Smooth muscle cell (in vitro differentiated cells): Measurements from ENCODE around the gene COL27A1. TPM values are rescaled to one million over a fixed set of nuclear protein-coding genes. Genes with fewer than 3 reads are reported as not detected.

Experiments used
- DNase-seq: peaks from one replicate; lab custom pipeline; 2025; ENCODE audit not compliant: unreplicated experiment; lab: John Stamatoyannopoulos, UW
- H2AFZ ChIP-seq: fragments of 200-600 bp; sonication (generic); 2 replicates; pipeline ENCODE4 v1.6.0; 2016; ENCODE audit warnings: antibody characterized with exemption, low read depth, mild to moderate bottlenecking
- H3F3A ChIP-seq: fragments of 200-600 bp; sonication (generic); 2 replicates; pipeline ENCODE4 v1.6.0; 2017; ENCODE audit warnings: antibody characterized with exemption, low read depth
- H3K27ac ChIP-seq: fragments of 200-600 bp; sonication (generic); 2 replicates; pipeline ENCODE4 v1.5.1; 2016; ENCODE audit warnings: low read depth, mild to moderate bottlenecking
- H3K27me3 ChIP-seq: fragments of 200-600 bp; sonication (generic); 2 replicates; pipeline ENCODE4 v1.6.1; 2016; ENCODE audit warnings: low read depth, mild to moderate bottlenecking
- H3K36me3 ChIP-seq: fragments of 200-600 bp; sonication (generic); 2 replicates; pipeline ENCODE4 v1.5.1; 2016; ENCODE audit warnings: low read depth
- H3K4me1 ChIP-seq: fragments of 200-600 bp; sonication (generic); 2 replicates; pipeline ENCODE4 v1.5.1; 2016; ENCODE audit warnings: low read depth
- H3K4me2 ChIP-seq: fragments of 200-600 bp; sonication (generic); 2 replicates; pipeline ENCODE4 v1.6.0; 2016; ENCODE audit warnings: mild to moderate bottlenecking
- H3K4me3 ChIP-seq: fragments of 200-600 bp; sonication (generic); 2 replicates; pipeline ENCODE4 v1.5.1; 2016; ENCODE audit warnings: mild to moderate bottlenecking
- H3K79me2 ChIP-seq: fragments of 200-600 bp; sonication (generic); 2 replicates; pipeline ENCODE4 v1.6.0; 2016; ENCODE audit warnings: low read depth, mild to moderate bottlenecking
- H3K9ac ChIP-seq: fragments of 200-600 bp; sonication (generic); 2 replicates; pipeline ENCODE4 v1.6.0; 2016; ENCODE audit warnings: low read depth
- H3K9me3 ChIP-seq: fragments of 200-600 bp; sonication (generic); replicated peaks from 2 replicates; pipeline ENCODE4 v1.5.1; 2016; ENCODE audit warnings: low read depth
- H4K20me1 ChIP-seq: fragments of 200-600 bp; sonication (generic); 2 replicates; pipeline ENCODE4 v1.6.0; 2016; ENCODE audit warnings: low read depth
- CTCF ChIP-seq: fragments of 200-600 bp; sonication (generic); IDR thresholded peaks from 2 replicates; pipeline ENCODE4 v1.5.1; 2017; ENCODE audit warnings: borderline replicate concordance, mild to moderate bottlenecking, antibody characterized with exemption; ENCODE audit not compliant: insufficient read depth, poor library complexity, severe bottlenecking
- WGBS: methylation state at CpG from one replicate; pipeline ENCODE4 v1.1.7; 2016; ENCODE audit warnings: low lambda C conversion rate; 5-methylcytosine and 5-hydroxymethylcytosine counted together
- polyA plus RNA-seq: library from polyadenylated mRNA; unstranded; fragments of >200 nt; fragmentation: Nextera tagmentation; extraction: Ambion mirVana; gene quantifications from 2 replicates; pipeline ENCODE4 v1.2.1, GENCODE V29; 2016
- total RNA-seq: library from RNA; depleted of rRNA; stranded (reverse); fragments of >200 nt; gene quantifications from 2 replicates; pipeline ENCODE4 v1.2.3, GENCODE V29; 2014

Gene COL27A1
- total and polyA plus RNA-seq, 2 experiments from 2014 or later: 18.1 to 19.9 TPM

- no peaks in the 10 kb centered on the region for H3K36me3 ChIP-seq
- H3K27me3 ChIP-seq: no peaks in the 10 kb centered on the region
- no peak for TF ChIP-seq CTCF
- peaks cover 21% of the 10 kb centered on the region for H3K4me1 ChIP-seq
- no peaks in the 10 kb centered on the region for H3K9me3 ChIP-seq
- no peaks in the 10 kb centered on the region for H3K79me2 ChIP-seq
- H3F3A ChIP-seq: peaks cover 15% of the 10 kb centered on the region
- H4K20me1 ChIP-seq: no peaks in the 10 kb centered on the region
- WGBS: 94% methylated on average over 11 of the region's 11 CpGs
- H2AFZ ChIP-seq: no peak overlapping the region
- H3K4me3 ChIP-seq: no peak overlapping the region
- H3K9ac ChIP-seq: peak overlapping the region; percentile 47
- H3K4me2 ChIP-seq: no peak overlapping the region
- DNase-seq: no peak
- H3K27ac ChIP-seq: peak overlapping the region; percentile 96
Observed at GRCh38 chr9:114284316-114285060, 129.2 kb downstream of the COL27A1 start.

- Histone ChIP-seq H3K4me2 (peak overlapping the region; percentile 74), H3K36me3 (no peaks in the 10 kb centered on the region), H3F3A (peaks cover 15% of the 10 kb centered on the region), H3K27me3 (no peaks in the 10 kb centered on the region), H2AFZ (no peak overlapping the region), H4K20me1 (no peaks in the 10 kb centered on the region), H3K4me3 (no peak overlapping the region), H3K4me1 (peaks cover 21% of the 10 kb centered on the region), H3K9ac (peak overlapping the region; percentile 61), H3K27ac (peak overlapping the region; percentile 85), H3K79me2 (no peaks in the 10 kb centered on the region), H3K9me3 (no peaks in the 10 kb centered on the region)
- no peak for TF ChIP-seq CTCF
- WGBS: 19% methylated on average over 20 of the region's 20 CpGs
- peak; percentile 66 for DNase-seq
Observed at GRCh38 chr9:114285166-114285867, 130.0 kb downstream of the COL27A1 start.

- TF ChIP-seq CTCF: no peak
- WGBS: 80% methylated on average over 10 of the region's 10 CpGs
- Histone ChIP-seq H3K4me1 (peaks cover 21% of the 10 kb centered on the region), H3K9ac (no peak overlapping the region), H3K79me2 (no peaks in the 10 kb centered on the region), H3K27ac (peak overlapping the region; percentile 85), H3K27me3 (no peaks in the 10 kb centered on the region), H3F3A (peaks cover 8% of the 10 kb centered on the region), H3K36me3 (no peaks in the 10 kb centered on the region), H3K4me2 (peak overlapping the region; percentile 74), H4K20me1 (no peaks in the 10 kb centered on the region), H3K4me3 (no peak overlapping the region), H2AFZ (no peak overlapping the region), H3K9me3 (no peaks in the 10 kb centered on the region)
- DNase-seq: no peak
Observed at GRCh38 chr9:114286146-114286679, 130.9 kb downstream of the COL27A1 start.
